H1 (cell line): Measurements from ENCODE around the gene DNAJB1. TPM values are rescaled to one million over a fixed set of nuclear protein-coding genes. Genes with fewer than 3 reads are reported as not detected.

Experiments used
- CTCF ChIA-PET: fragments of 300-600 bp; sonication (Branson Sonifier 250); formaldehyde crosslinking; loops from one replicate; lab custom pipeline; 2021; ENCODE audit not compliant: partially characterized antibody; lab: Charles Lee
- POLR2A ChIA-PET: fragments of 300-600 bp; sonication (Branson Sonifier 250); formaldehyde crosslinking; loops from one replicate; lab custom pipeline; 2021; ENCODE audit warnings: inconsistent platforms; ENCODE audit not compliant: partially characterized antibody; lab: Charles Lee
- DNase-seq, 2 experiments: peaks; one replicate each; pipeline versions ENCODE4 v3.0.0 to v3.0.0-alpha.2; 2010 to 2022; ENCODE audit warnings: low spot score in 2 of 2, low read depth in 1 of 2, mixed read lengths in 1 of 2
- FAIRE-seq: peaks from 2 replicates; lab custom pipeline; 2011; peaks lifted over from hg19 to GRCh38; lab: Jason Lieb, UNC
- H2AFZ ChIP-seq: 2 replicates; pipeline ENCODE4 v1.8.1; 2012; ENCODE audit warnings: low read length, inconsistent platforms
- H2AK5ac ChIP-seq: 2 replicates; pipeline ENCODE4 v1.6.1; 2013; ENCODE audit warnings: low read depth, low read length
- H2BK120ac ChIP-seq: replicated peaks from 2 replicates; pipeline ENCODE3; 2013; ENCODE audit warnings: low read depth, low read length, inconsistent platforms
- H2BK12ac ChIP-seq: 2 replicates; pipeline ENCODE4 v1.6.1; 2013; ENCODE audit warnings: low read depth, low read length
- H2BK15ac ChIP-seq: 2 replicates; pipeline ENCODE4 v1.6.1; 2013; ENCODE audit warnings: low read length
- H2BK20ac ChIP-seq: 2 replicates; pipeline ENCODE4 v1.6.1; 2013; ENCODE audit warnings: low read length
- H2BK5ac ChIP-seq: 2 replicates; pipeline ENCODE4 v1.6.1; 2013; ENCODE audit warnings: low read depth, low read length
- H3K14ac ChIP-seq: 2 replicates; pipeline ENCODE4 v1.6.1; 2013; ENCODE audit warnings: inconsistent platforms; ENCODE audit not compliant: insufficient read length
- H3K18ac ChIP-seq: 2 replicates; pipeline ENCODE4 v1.6.1; 2013; ENCODE audit warnings: low read length; ENCODE audit errors: extremely low read depth
- H3K23ac ChIP-seq: 2 replicates; pipeline ENCODE4 v1.6.1; 2013; ENCODE audit warnings: inconsistent platforms; ENCODE audit not compliant: insufficient read length
- H3K23me2 ChIP-seq: 2 replicates; pipeline ENCODE4 v1.6.1; 2013; ENCODE audit warnings: low read depth, low read length
- H3K27ac ChIP-seq: 2 replicates; pipeline ENCODE4 v1.6.1; 2011; ENCODE audit warnings: low read depth, low read length, inconsistent platforms
- H3K27me3 ChIP-seq, 4 experiments: replicated peaks in 1 of 4; 1 replicate in 1 of 4; 2 replicates in 3 of 4; pipeline versions ENCODE4 v1.6.1 to v1.8.1; 2011 to 2013; ENCODE audit warnings: low read length in 3 of 4, mild to moderate bottlenecking in 3 of 4, inconsistent platforms in 2 of 4, mixed read lengths in 2 of 4, moderate library complexity in 1 of 4; ENCODE audit not compliant: control insufficient read depth in 3 of 4, insufficient read depth in 3 of 4; ENCODE audit errors: extremely low read depth in 1 of 4
- H3K36me3 ChIP-seq, 4 experiments: 2 replicates each; pipeline versions ENCODE4 v1.6.1 to v1.8.1; 2011 to 2013; ENCODE audit warnings: mild to moderate bottlenecking in 4 of 4, low read length in 3 of 4, moderate library complexity in 2 of 4, control low read depth in 1 of 4, inconsistent platforms in 1 of 4; ENCODE audit not compliant: insufficient read depth in 4 of 4, control insufficient read depth in 2 of 4
- H3K4ac ChIP-seq: replicated peaks from 2 replicates; pipeline ENCODE3; 2013; ENCODE audit warnings: low read length, low read depth, mixed read lengths, inconsistent platforms; ENCODE audit not compliant: insufficient read length
- H3K4me1 ChIP-seq, 4 experiments: replicated peaks in 1 of 4; 1 replicate in 1 of 4; 2 replicates in 3 of 4; pipeline versions ENCODE4 v1.6.1 to v1.8.1; 2011 to 2013; ENCODE audit warnings: low read length in 3 of 4, inconsistent platforms in 2 of 4, mixed read lengths in 1 of 4; ENCODE audit not compliant: insufficient read depth in 4 of 4, control insufficient read depth in 3 of 4
- H3K4me2 ChIP-seq, 2 experiments: 2 replicates each; pipeline versions ENCODE4 v1.6.1 to v1.8.1; 2011 to 2013; ENCODE audit warnings: low read depth in 2 of 2, low read length in 2 of 2, control low read depth in 1 of 2, inconsistent platforms in 1 of 2, mild to moderate bottlenecking in 1 of 2; ENCODE audit not compliant: insufficient read depth in 1 of 2
- H3K4me3 ChIP-seq, 4 experiments: fragments of 200-600, 300-600 bp in 1 of 4; sonication (generic), shearing (Covaris generic), sonication (Bioruptor Twin) in 1 of 4; 2 replicates each; pipeline versions ENCODE4 v1.5.1 to v1.8.1; 2011 to 2016; ENCODE audit warnings: low read length in 4 of 4, low read depth in 3 of 4, control low read depth in 2 of 4, inconsistent platforms in 2 of 4, mild to moderate bottlenecking in 2 of 4, mixed read lengths in 1 of 4, moderate library complexity in 1 of 4; ENCODE audit not compliant: insufficient read depth in 2 of 4; ENCODE audit errors: extremely low read depth in 1 of 4
- H3K56ac ChIP-seq: replicated peaks from 2 replicates; pipeline ENCODE3; 2013; ENCODE audit warnings: low read depth, mild to moderate bottlenecking, mixed read lengths, low read length, inconsistent platforms; ENCODE audit not compliant: insufficient read length
- H3K79me1 ChIP-seq: 2 replicates; pipeline ENCODE4 v1.6.1; 2013; ENCODE audit warnings: low read depth, low read length, control low read depth
- H3K79me2 ChIP-seq, 2 experiments: 2 replicates each; pipeline versions ENCODE4 v1.6.1 to v1.8.1; 2012 to 2013; ENCODE audit warnings: low read length in 2 of 2, mild to moderate bottlenecking in 2 of 2, inconsistent platforms in 1 of 2; ENCODE audit not compliant: insufficient read depth in 2 of 2, control insufficient read depth in 1 of 2
- H3K9ac ChIP-seq, 4 experiments: replicated peaks in 1 of 4; 1 replicate in 1 of 4; 2 replicates in 3 of 4; pipeline versions ENCODE4 v1.6.1 to v1.8.1; 2011 to 2013; ENCODE audit warnings: low read depth in 3 of 4, low read length in 3 of 4, control low read depth in 2 of 4, mild to moderate bottlenecking in 2 of 4, moderate library complexity in 2 of 4, inconsistent platforms in 1 of 4; ENCODE audit errors: extremely low read depth in 1 of 4
- H3K9me3 ChIP-seq, 2 experiments: 2 replicates each; pipeline versions ENCODE4 v1.6.1 to v1.8.1; 2012 to 2013; ENCODE audit warnings: mild to moderate bottlenecking in 2 of 2, moderate library complexity in 2 of 2, control low read depth in 1 of 2, inconsistent platforms in 1 of 2, low read depth in 1 of 2, low read length in 1 of 2, mixed read lengths in 1 of 2; ENCODE audit not compliant: insufficient read depth in 2 of 2
- H4K20me1 ChIP-seq, 2 experiments: replicated peaks in 1 of 2; 2 replicates each; pipeline versions ENCODE3 to v1.8.1; 2011 to 2013; ENCODE audit warnings: inconsistent platforms in 2 of 2, low read length in 2 of 2, mild to moderate bottlenecking in 1 of 2; ENCODE audit not compliant: insufficient read depth in 2 of 2, control insufficient read depth in 1 of 2
- H4K5ac ChIP-seq: 2 replicates; pipeline ENCODE4 v1.6.1; 2013; ENCODE audit warnings: low read length, low read depth, mixed read lengths, inconsistent platforms; ENCODE audit not compliant: insufficient read length
- H4K8ac ChIP-seq: 2 replicates; pipeline ENCODE4 v1.8.0; 2013; ENCODE audit warnings: mild to moderate bottlenecking, moderate library complexity, low read length, inconsistent platforms; ENCODE audit not compliant: insufficient read depth; ENCODE audit errors: extremely low read depth
- H4K91ac ChIP-seq: replicated peaks from 2 replicates; pipeline ENCODE3; 2013; ENCODE audit warnings: low read length, mixed read lengths, inconsistent platforms; ENCODE audit not compliant: insufficient read length
- ASH2L ChIP-seq: fragments of 200-600, 300-600 bp; sonication (generic); IDR thresholded peaks from one replicate; pipeline ENCODE4 v1.7.1; 2017; ENCODE audit warnings: low read length
- CBX5 ChIP-seq: fragments of 300-800, 300-1000 bp; sonication (generic); IDR thresholded peaks from 2 replicates; pipeline ENCODE4 v1.7.1; 2016; ENCODE audit warnings: antibody characterized with exemption, low read length, low read depth
- CBX8 ChIP-seq: fragments of 300-800, 300-1000 bp; sonication (generic); IDR thresholded peaks from 2 replicates; pipeline ENCODE4 v1.7.1; 2016; ENCODE audit warnings: low read depth, low read length, borderline replicate concordance
- HDAC2 ChIP-seq, 2 experiments: fragments of 300-600 bp in 1 of 2; sonication (generic) in 1 of 2; IDR thresholded peaks; 2 replicates each; pipeline ENCODE4 v1.6.1; 2011 to 2012; ENCODE audit warnings: low read depth in 2 of 2, low read length in 2 of 2, mild to moderate bottlenecking in 2 of 2, moderate library complexity in 2 of 2, borderline replicate concordance in 1 of 2, inconsistent platforms in 1 of 2
- POU5F1 ChIP-seq: IDR thresholded peaks from 2 replicates; pipeline ENCODE4 v1.6.1; 2011; ENCODE audit warnings: low read depth, mild to moderate bottlenecking, low read length, moderate library complexity
- RNF2 ChIP-seq: fragments of 200-900, 300-1000 bp; sonication (generic); IDR thresholded peaks from 2 replicates; pipeline ENCODE4 v1.7.1; 2016; ENCODE audit warnings: borderline replicate concordance, low read depth, mild to moderate bottlenecking, antibody characterized with exemption, low read length; ENCODE audit not compliant: poor library complexity, severe bottlenecking; ENCODE audit errors: missing control alignments
- SRF ChIP-seq: IDR thresholded peaks from 2 replicates; pipeline ENCODE4 v1.6.1; 2011; ENCODE audit warnings: mild to moderate bottlenecking, low read depth, low read length, moderate library complexity
- TBP ChIP-seq: IDR thresholded peaks from 2 replicates; pipeline ENCODE4 v1.6.1; 2011; ENCODE audit warnings: low read depth, low read length, improper control_type of control experiment
- WGBS, 2 experiments: shearing (Covaris generic) in 1 of 2; methylation state at CpG; one replicate each; pipeline versions ENCODE4 v1.1.6 to v1.1.7; 2013 to 2015; ENCODE audit warnings: low lambda C conversion rate in 2 of 2, mixed read lengths in 2 of 2, inconsistent platforms in 1 of 2, low coverage in 1 of 2, missing lambda C conversion rate in 1 of 2; ENCODE audit not compliant: insufficient replicate concordance in 2 of 2, insufficient coverage in 1 of 2, insufficient read length in 1 of 2; ENCODE audit errors: extremely low coverage in 1 of 2, missing lambda C conversion rate in 1 of 2; 5-methylcytosine and 5-hydroxymethylcytosine counted together
- polyA plus RNA-seq, 7 experiments: library from polyadenylated mRNA; depleted of rRNA in 3 of 7; stranded (reverse) in 5 of 7; unstranded in 2 of 7; fragments of >200 nt in 5 of 7; fragments of 200-250 nt in 2 of 7; gene quantifications; 1 replicate in 5 of 7; 2 replicates in 1 of 7; 4 replicates in 1 of 7; pipeline versions ENCODE4 v1.2.1 to v1.2.3, GENCODE V29; 2011 to 2013; ENCODE audit warnings: missing spikeins in 2 of 7, mixed read lengths in 2 of 7
- total RNA-seq: library from RNA; stranded (reverse); fragmentation: NEBNext Ultra II Directional; extraction: Animal tissue kit (Norgen Biotek cat#: 25700); gene quantifications from 2 replicates; pipeline ENCODE4 v1.2.1, GENCODE V29; 2021
- TF ChIP-seq, protein P1 (sequence below), 3 experiments: IDR thresholded peaks; 1 replicate in 2 of 3; 2 replicates in 1 of 3; pipeline versions ENCODE4 v1.5.1 to v1.6.1; 2011; ENCODE audit warnings: low read length in 3 of 3, mild to moderate bottlenecking in 3 of 3, inconsistent platforms in 2 of 3, low read depth in 1 of 3, moderate library complexity in 1 of 3; ENCODE audit not compliant: insufficient read depth in 1 of 3; ENCODE audit errors: control extremely low read depth in 1 of 3

DNAJB1 gene
- total and polyA plus RNA-seq, 2 of the 8 experiments (the other 6 are each of a cell fraction or from before 2014, with no cell fraction given): 62.9 to 64.3 TPM

GRCh38 chr19:14487370-14488125 is 30.6 kb downstream of the DNAJB1 start:
- Histone ChIP-seq H3K4ac (no peak overlapping the region), H2BK5ac (no peak overlapping the region), H4K20me1 (peaks cover 0 to 5% of the 10 kb centered on the region in 2 experiments), H3K4me2 (no peak overlapping the region), H3K14ac (no peak overlapping the region), H2AK5ac (no peak overlapping the region), H4K91ac (no peak overlapping the region), H3K9me3 (no peaks in the 10 kb centered on the region), H3K36me3 (peaks cover 0 to 14% (median 3%) of the 10 kb centered on the region in 4 experiments; a peak in 5 of 8 replicates), H2BK120ac (no peak overlapping the region), H3K23me2 (no peaks in the 10 kb centered on the region), H3K9ac (no peak overlapping the region), H2BK20ac (no peak overlapping the region), H2BK15ac (no peak overlapping the region), H3K27ac (no peak overlapping the region), H3K79me2 (no peaks in the 10 kb centered on the region), H3K27me3 (no peaks in the 10 kb centered on the region), H4K8ac (no peak overlapping the region), H2BK12ac (no peak overlapping the region), H4K5ac (no peak overlapping the region), H3K18ac (no peak overlapping the region), H3K56ac (no peak overlapping the region), H3K79me1 (no peaks in the 10 kb centered on the region), H3K23ac (no peak overlapping the region), H3K4me3 (no peak overlapping the region), H2AFZ (no peak overlapping the region), H3K4me1 (no peaks in the 10 kb centered on the region; a peak in 2 of 7 replicates)
- ChIA-PET CTCF (interaction anchor here (0.8 to 6.4 kb wide), 6 partner anchors 8 to 70 kb away, joined by 3 to 34 read pairs (median 5); no protein-coding TSS in a partner anchor), POLR2A (interaction anchor here (1.5 kb wide), 1 partner anchor 9 kb away, joined by 4 read pairs; no protein-coding TSS in a partner anchor)
- 90% methylated on average over 16 of the region's 16 CpGs; no CpG with 5 or more reads in 1 of the 2 experiments for whole genome bisulfite sequencing, 2 experiments
- no peak for DNase-seq
- FAIRE-seq: no peak
- TF ChIP-seq CBX8 (no peak), CBX5 (no peak), HDAC2 (IDR thresholded peaks at IDR 0.05; ENCODE audit: borderline replicate concordance in 1 of 2, low read depth in 2 of 2, low read length in 2 of 2) (no peak), TBP (no peak), POU5F1 (no peak), RNF2 (no peak), ASH2L (no peak), SRF (no peak)
- TF ChIP-seq, protein P1, sequence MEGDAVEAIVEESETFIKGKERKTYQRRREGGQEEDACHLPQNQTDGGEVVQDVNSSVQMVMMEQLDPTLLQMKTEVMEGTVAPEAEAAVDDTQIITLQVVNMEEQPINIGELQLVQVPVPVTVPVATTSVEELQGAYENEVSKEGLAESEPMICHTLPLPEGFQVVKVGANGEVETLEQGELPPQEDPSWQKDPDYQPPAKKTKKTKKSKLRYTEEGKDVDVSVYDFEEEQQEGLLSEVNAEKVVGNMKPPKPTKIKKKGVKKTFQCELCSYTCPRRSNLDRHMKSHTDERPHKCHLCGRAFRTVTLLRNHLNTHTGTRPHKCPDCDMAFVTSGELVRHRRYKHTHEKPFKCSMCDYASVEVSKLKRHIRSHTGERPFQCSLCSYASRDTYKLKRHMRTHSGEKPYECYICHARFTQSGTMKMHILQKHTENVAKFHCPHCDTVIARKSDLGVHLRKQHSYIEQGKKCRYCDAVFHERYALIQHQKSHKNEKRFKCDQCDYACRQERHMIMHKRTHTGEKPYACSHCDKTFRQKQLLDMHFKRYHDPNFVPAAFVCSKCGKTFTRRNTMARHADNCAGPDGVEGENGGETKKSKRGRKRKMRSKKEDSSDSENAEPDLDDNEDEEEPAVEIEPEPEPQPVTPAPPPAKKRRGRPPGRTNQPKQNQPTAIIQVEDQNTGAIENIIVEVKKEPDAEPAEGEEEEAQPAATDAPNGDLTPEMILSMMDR (IDR thresholded peaks at IDR 0.05; ENCODE audit: control extremely low read depth in 1 of 3, insufficient read depth in 1 of 3, low read depth in 1 of 3, low read length in 3 of 3): no peak
